ENCODE measurements around the gene ULBP1.
"Not testable (repeated sequence)": the region's sequence is repeated elsewhere in the genome, so short reads cannot be mapped to it uniquely, and the experiment has no call there.

The ULBP1 gene

GRCh38 chr6:149940672-149940982, 23.1 kb upstream of the ULBP1 start:
- no peak for TF ChIP-seq CTCF (IDR thresholded peaks at IDR 0.05; ENCODE audit: low read depth, low read length, missing control alignments)
- no peak for DNase-seq (ENCODE audit: low read depth)
- H3K4me3 ChIP-seq (ENCODE audit: low read depth, low read length), result no peak overlapping the region

- DNase-seq (ENCODE audit: low read depth), result no peak
- H3K4me3 ChIP-seq (ENCODE audit: low read depth, low read length), result peak within 1 kb of the TSS; percentile 35
- TF ChIP-seq CTCF (IDR thresholded peaks at IDR 0.05; ENCODE audit: low read depth, low read length, missing control alignments), result no peak
Observed at GRCh38 chr6:149941583-149942460, 21.9 kb upstream of the ULBP1 start, which contains the start of gene ULBP2. TSS of gene ULBP2 (plus strand) at chr6:149942014. CDS start at chr6:149942073, 59 bp downstream.

- TF ChIP-seq CTCF (IDR thresholded peaks at IDR 0.05; ENCODE audit: low read depth, low read length, missing control alignments), result no peak
- no peak overlapping the region for H3K4me3 ChIP-seq (ENCODE audit: low read depth, low read length)
Observed at GRCh38 chr6:149942461-149942829, 21.3 kb upstream of the ULBP1 start.

GRCh38 chr6:149943321-149943720, 20.4 kb upstream of the ULBP1 start:
- DNase-seq (ENCODE audit: low read depth); H3K4me3 ChIP-seq (ENCODE audit: low read depth, low read length): not testable (repeated sequence)

More at GRCh38 chr6:149942461-149942829, 21.3 kb upstream of the ULBP1 start:
- DNase-seq (ENCODE audit: low read depth), result no peak

GRCh38 chr6:149945276-149945675, 18.5 kb upstream of the ULBP1 start:
- H3K4me3 ChIP-seq (ENCODE audit: low read depth, low read length); DNase-seq (ENCODE audit: low read depth): not testable (repeated sequence)

GRCh38 chr6:149946631-149947030, 17.1 kb upstream of the ULBP1 start:
- DNase-seq (ENCODE audit: low read depth); H3K4me3 ChIP-seq (ENCODE audit: low read depth, low read length): not testable (repeated sequence)

GRCh38 chr6:149947533-149947932, 16.2 kb upstream of the ULBP1 start:
- not testable (repeated sequence) for H3K4me3 ChIP-seq (ENCODE audit: low read depth, low read length); DNase-seq (ENCODE audit: low read depth)

- TF ChIP-seq CTCF (IDR thresholded peaks at IDR 0.05; ENCODE audit: low read depth, low read length, missing control alignments), result no peak
- H3K4me3 ChIP-seq (ENCODE audit: low read depth, low read length), result no peak overlapping the region
- DNase-seq (ENCODE audit: low read depth), result no peak
Observed at GRCh38 chr6:149948011-149948410, 15.7 kb upstream of the ULBP1 start.

GRCh38 chr6:149948616-149949015, 15.1 kb upstream of the ULBP1 start:
- no peak for DNase-seq (ENCODE audit: low read depth)
- H3K4me3 ChIP-seq (ENCODE audit: low read depth, low read length), result no peak overlapping the region
- no peak for TF ChIP-seq CTCF (IDR thresholded peaks at IDR 0.05; ENCODE audit: low read depth, low read length, missing control alignments)
